OCI-M2 (cell line): ENCODE results near the gene LYZL2.
"Not testable (repeated sequence)": the region's sequence is repeated elsewhere in the genome, so short reads cannot be mapped to it uniquely, and the experiment has no call there.

Source experiments
- DNase-seq: peaks from one replicate; lab custom pipeline; 2025; ENCODE audit not compliant: unreplicated experiment; lab: John Stamatoyannopoulos, UW

LYZL2 gene

GRCh38 chr10:30639946-30640786 lies 10.6 kb upstream of the LYZL2 start:
- peak; percentile 2 for DNase-seq

GRCh38 chr10:30637881-30638467 lies 8.4 kb upstream of the LYZL2 start:
- no peak for DNase-seq

GRCh38 chr10:30631188-30631587 lies 1.6 kb upstream of the LYZL2 start:
- DNase-seq, result no peak

GRCh38 chr10:30630571-30630970 lies 1.0 kb upstream of the LYZL2 start:
- no peak for DNase-seq

GRCh38 chr10:30628576-30628975 lies 977 bp downstream of the LYZL2 start:
- DNase-seq, result not testable (repeated sequence)

- not testable (repeated sequence) for DNase-seq
Measured at GRCh38 chr10:30626837-30627236, 2.7 kb downstream of the LYZL2 start.

GRCh38 chr10:30626196-30626595 lies 3.4 kb downstream of the LYZL2 start:
- not testable (repeated sequence) for DNase-seq

GRCh38 chr10:30625080-30625479 lies 4.5 kb downstream of the LYZL2 start:
- no peak for DNase-seq

GRCh38 chr10:30619966-30620365 lies 9.6 kb downstream of the LYZL2 start:
- no peak for DNase-seq

- no peak for DNase-seq
Measured at GRCh38 chr10:30617070-30617469, 12.5 kb downstream of the LYZL2 start.

GRCh38 chr10:30611041-30611440 lies 18.5 kb downstream of the LYZL2 start:
- not testable (repeated sequence) for DNase-seq

- DNase-seq, result no peak
Measured at GRCh38 chr10:30607814-30608213, 21.7 kb downstream of the LYZL2 start.

GRCh38 chr10:30606313-30606712 lies 23.2 kb downstream of the LYZL2 start:
- DNase-seq, result no peak

- not testable (repeated sequence) for DNase-seq
Measured at GRCh38 chr10:30605341-30606121, 24.0 kb downstream of the LYZL2 start.

- no peak for DNase-seq
Measured at GRCh38 chr10:30603589-30603988, 26.0 kb downstream of the LYZL2 start.

GRCh38 chr10:30602747-30603146 lies 26.8 kb downstream of the LYZL2 start:
- DNase-seq, result no peak

GRCh38 chr10:30600005-30600404 lies 29.5 kb downstream of the LYZL2 start:
- DNase-seq, result no peak

GRCh38 chr10:30598105-30598776 lies 31.3 kb downstream of the LYZL2 start:
- DNase-seq, result no peak

- not testable (repeated sequence) for DNase-seq
Measured at GRCh38 chr10:30597433-30597824, 32.1 kb downstream of the LYZL2 start.

- DNase-seq, result not testable (repeated sequence)
Measured at GRCh38 chr10:30596493-30597432, 32.8 kb downstream of the LYZL2 start.
